Neural cell (in vitro differentiated cells): Measurements from ENCODE around the gene LRBA. TPM values are rescaled to one million over a fixed set of nuclear protein-coding genes. Genes with fewer than 3 reads are reported as not detected.

Experiments used
- H2AFZ ChIP-seq: fragments of 200-600, 300-800 bp; sonication (generic), shearing (Covaris generic); 2 replicates; pipeline ENCODE4 v1.6.0; 2014; ENCODE audit warnings: low read depth, mild to moderate bottlenecking, antibody characterized with exemption, low read length, moderate library complexity
- H3F3A ChIP-seq: fragments of 200-600 bp; shearing (Covaris generic); 2 replicates; pipeline ENCODE4 v1.6.1; 2016; ENCODE audit warnings: mild to moderate bottlenecking, moderate library complexity, mixed read lengths, antibody characterized with exemption, low read length; ENCODE audit not compliant: insufficient read depth, poor library complexity, severe bottlenecking
- H3K27ac ChIP-seq: fragments of 200-600, 300-800 bp; sonication (generic), shearing (Covaris generic); 2 replicates; pipeline ENCODE4 v1.5.1; 2014; ENCODE audit warnings: mild to moderate bottlenecking, low read length, moderate library complexity
- H3K27me3 ChIP-seq: fragments of 300-800, 200-600 bp; sonication (generic), shearing (Covaris generic); 2 replicates; pipeline ENCODE4 v1.6.0; 2014; ENCODE audit warnings: mild to moderate bottlenecking, low read depth, low read length, moderate library complexity; ENCODE audit not compliant: insufficient read depth
- H3K36me3 ChIP-seq: fragments of 300-800, 200-600 bp; sonication (generic), shearing (Covaris generic); 2 replicates; pipeline ENCODE4 v1.5.1; 2014; ENCODE audit warnings: mild to moderate bottlenecking, antibody characterized with exemption, low read length, moderate library complexity; ENCODE audit not compliant: insufficient read depth
- H3K4me2 ChIP-seq: fragments of 300-800, 200-600 bp; sonication (generic), shearing (Covaris generic); 2 replicates; pipeline ENCODE4 v1.6.0; 2014; ENCODE audit warnings: mild to moderate bottlenecking, low read length
- H3K4me3 ChIP-seq: fragments of 300-800, 200-600 bp; sonication (generic), shearing (Covaris generic); 2 replicates; pipeline ENCODE4 v1.5.1; 2014; ENCODE audit warnings: mild to moderate bottlenecking, low read length, moderate library complexity
- H3K79me2 ChIP-seq: fragments of 200-600 bp; shearing (Covaris generic); replicated peaks from 2 replicates; pipeline ENCODE4 v1.6.0; 2014; ENCODE audit warnings: mild to moderate bottlenecking, low read length, moderate library complexity; ENCODE audit not compliant: insufficient read depth
- H3K9ac ChIP-seq: fragments of 300-800, 200-600 bp; sonication (generic), shearing (Covaris generic); 2 replicates; pipeline ENCODE4 v1.6.1; 2016; ENCODE audit warnings: mild to moderate bottlenecking, low read length, mixed read lengths
- H3K9me2 ChIP-seq: fragments of 200-600 bp; shearing (Covaris generic); 2 replicates; pipeline ENCODE4 v1.6.1; 2016; ENCODE audit warnings: mild to moderate bottlenecking, low read length, mixed read lengths; ENCODE audit not compliant: insufficient read depth
- H3K9me3 ChIP-seq: fragments of 200-600, 300-800 bp; sonication (generic), shearing (Covaris generic); 2 replicates; pipeline ENCODE4 v1.6.1; 2016; ENCODE audit warnings: mild to moderate bottlenecking, mixed run types, low read length, moderate library complexity, mixed read lengths
- H4K20me1 ChIP-seq: fragments of 200-600 bp; shearing (Covaris generic); 2 replicates; pipeline ENCODE4 v1.6.1; 2016; ENCODE audit warnings: mild to moderate bottlenecking, mixed run types; ENCODE audit not compliant: insufficient read depth
- CTCF ChIP-seq: fragments of 450-650 bp; IDR thresholded peaks from 2 replicates; pipeline ENCODE4 v1.5.1; 2014; ENCODE audit warnings: antibody characterized with exemption, mild to moderate bottlenecking, moderate library complexity; ENCODE audit not compliant: poor library complexity, severe bottlenecking
- EP300 ChIP-seq: fragments of 450-650 bp; conservative IDR thresholded peaks from 2 replicates; pipeline ENCODE4 v1.6.1; 2014; ENCODE audit warnings: antibody characterized with exemption, mild to moderate bottlenecking, moderate library complexity; ENCODE audit not compliant: poor library complexity, severe bottlenecking
- EZH2 ChIP-seq: fragments of 200-600, 300-800 bp; shearing (Covaris generic), sonication (generic); IDR thresholded peaks from 2 replicates; pipeline ENCODE4 v1.6.1; 2014; ENCODE audit warnings: antibody characterized with exemption, low read length, borderline replicate concordance, mild to moderate bottlenecking; ENCODE audit not compliant: insufficient read depth, poor library complexity, severe bottlenecking
- MXI1 ChIP-seq: fragments of 450-650 bp; conservative IDR thresholded peaks from 2 replicates; pipeline ENCODE4 v1.6.1; 2014; ENCODE audit warnings: antibody characterized with exemption, mild to moderate bottlenecking; ENCODE audit not compliant: poor library complexity, severe bottlenecking
- POLR2AphosphoS5 ChIP-seq: IDR thresholded peaks from 2 replicates; pipeline ENCODE4 v1.6.1; 2012
- RAD21 ChIP-seq: fragments of 450-650 bp; conservative IDR thresholded peaks from 2 replicates; pipeline ENCODE4 v1.6.1; 2014; ENCODE audit warnings: antibody characterized with exemption, mild to moderate bottlenecking, moderate library complexity
- REST ChIP-seq: IDR thresholded peaks from 2 replicates; pipeline ENCODE4 v1.6.1; 2012; ENCODE audit warnings: borderline replicate concordance
- SMC3 ChIP-seq: fragments of 450-650 bp; conservative IDR thresholded peaks from 2 replicates; pipeline ENCODE4 v1.6.1; 2014; ENCODE audit warnings: antibody characterized with exemption, mild to moderate bottlenecking, moderate library complexity; ENCODE audit not compliant: poor library complexity
- TAF1 ChIP-seq: IDR thresholded peaks from 2 replicates; pipeline ENCODE4 v1.6.1; 2012; ENCODE audit warnings: low read depth
- polyA plus RNA-seq: library from polyadenylated mRNA; depleted of rRNA; stranded (reverse); fragments of >200 nt; gene quantifications from 2 replicates; pipeline ENCODE4 v1.2.3, GENCODE V29; 2014

LRBA gene
- polyA plus RNA-seq, 1 donor from 2014 or later: 7.1 TPM

- Histone ChIP-seq H3K9me3 (no peaks in the 10 kb centered on the region), H3K79me2 (no peaks in the 10 kb centered on the region), H3K9me2 (no peaks in the 10 kb centered on the region), H3K9ac (no peak overlapping the region), H3K4me2 (no peak overlapping the region), H3K36me3 (no peaks in the 10 kb centered on the region), H3K27ac (no peak overlapping the region), H3F3A (no peaks in the 10 kb centered on the region), H3K27me3 (no peaks in the 10 kb centered on the region), H2AFZ (no peak overlapping the region), H3K4me3 (no peak overlapping the region), H4K20me1 (no peaks in the 10 kb centered on the region)
- TF ChIP-seq TAF1 (no peak), EZH2 (no peak), MXI1 (no peak), REST (no peak), CTCF (no peak), RAD21 (no peak), SMC3 (no peak), EP300 (no peak), POLR2AphosphoS5 (no peak)
Measured at GRCh38 chr4:150683775-150684350, 331.2 kb downstream of the LRBA start.

- no peak overlapping the region for H3K27ac ChIP-seq
- H3K9me3 ChIP-seq: no peaks in the 10 kb centered on the region
- no peak overlapping the region for H2AFZ ChIP-seq
- H3K9me2 ChIP-seq: no peaks in the 10 kb centered on the region
- H3K9ac ChIP-seq: no peak overlapping the region
- H3K4me2 ChIP-seq: no peak overlapping the region
- H4K20me1 ChIP-seq: no peaks in the 10 kb centered on the region
- H3K4me3 ChIP-seq: no peak overlapping the region
- H3K36me3 ChIP-seq: no peaks in the 10 kb centered on the region
- no peaks in the 10 kb centered on the region for H3F3A ChIP-seq
- H3K79me2 ChIP-seq: no peaks in the 10 kb centered on the region
- TF ChIP-seq MXI1: no peak
- TF ChIP-seq POLR2AphosphoS5: no peak
- no peak for TF ChIP-seq RAD21
- no peak for TF ChIP-seq EZH2
- TF ChIP-seq TAF1: no peak
- no peak for TF ChIP-seq REST
- TF ChIP-seq SMC3: no peak
- TF ChIP-seq CTCF: no peak
- TF ChIP-seq EP300: no peak
- H3K27me3 ChIP-seq: no peaks in the 10 kb centered on the region
Measured at GRCh38 chr4:150682126-150682525, 333.0 kb downstream of the LRBA start.
